Measurements from ENCODE around the gene RPL35A. TPM values are rescaled to one million over a fixed set of nuclear protein-coding genes. Genes with fewer than 3 reads are reported as not detected.
A peak's percentile ranks its signal among the peaks of the same experiment; 100 is the strongest.
"Not testable (repeated sequence)": the region's sequence is repeated elsewhere in the genome, so short reads cannot be mapped to it uniquely, and the experiment has no call there.

RPL35A gene
- total RNA-seq, 4 donors from 2014 or later = 520 to 671 (median 601) TPM

- no peak for TF ChIP-seq CTCF (IDR thresholded peaks at IDR 0.05)
- DNase-seq (ENCODE audit: low spot score) (no peak), ATAC-seq (ENCODE audit: low FRiP score) (no peak)
These were observed 6.0 kb downstream of the RPL35A start for GRCh38 chr3:197955892-197956477.

- no peak for TF ChIP-seq CTCF (IDR thresholded peaks at IDR 0.05)
- DNase-seq (ENCODE audit: low spot score) (no peak), ATAC-seq (ENCODE audit: low FRiP score) (no peak)
These were observed 6.6 kb downstream of the RPL35A start for GRCh38 chr3:197956626-197956988.

GRCh38 chr3:197957790-197958133, 7.8 kb downstream of the RPL35A start:
- no peak for TF ChIP-seq CTCF (IDR thresholded peaks at IDR 0.05)
- ATAC-seq (ENCODE audit: low FRiP score) = no peak
- no peak for DNase-seq (ENCODE audit: low spot score)

- no peak for TF ChIP-seq CTCF (IDR thresholded peaks at IDR 0.05)
- DNase-seq (ENCODE audit: low spot score) = no peak
- ATAC-seq (ENCODE audit: low FRiP score) = no peak
These were observed 8.4 kb downstream of the RPL35A start for GRCh38 chr3:197958346-197958745.

GRCh38 chr3:197958848-197959247, 8.9 kb downstream of the RPL35A start:
- ATAC-seq (ENCODE audit: low FRiP score); DNase-seq (ENCODE audit: low spot score): not testable (repeated sequence)

GRCh38 chr3:197959500-197959890, 9.5 kb downstream of the RPL35A start:
- no peak for DNase-seq (ENCODE audit: low spot score)
- no peak for TF ChIP-seq CTCF (IDR thresholded peaks at IDR 0.05)
- peak; percentile 16 for ATAC-seq (ENCODE audit: low FRiP score)

- peak; percentile 98 for ATAC-seq (ENCODE audit: low FRiP score)
- DNase-seq (ENCODE audit: low spot score) = peak; percentile 75
- TF ChIP-seq CTCF (IDR thresholded peaks at IDR 0.05) = no peak
These were observed 10.1 kb downstream of the RPL35A start, which contains the start of gene LMLN for GRCh38 chr3:197959891-197960693. TSS of gene LMLN (plus strand) at chr3:197960217. CDS start at chr3:197960246, 29 bp downstream.

Measured in omental fat pad (tissue), 4 donors.